ENCODE data around the gene SLC35B2. TPM values are rescaled to one million over a fixed set of nuclear protein-coding genes. Genes with fewer than 3 reads are reported as not detected.

Gene SLC35B2
- total RNA-seq, 2 experiments from 2014 or later: 22.8 to 24.9 TPM

- no peak for DNase-seq
- Mint-ChIP-seq H3K9me3 (no peaks in the 10 kb centered on the region), H3K27me3 (no peaks in the 10 kb centered on the region), H3K36me3 (peaks cover 50% of the 10 kb centered on the region), H3K4me1 (peaks cover 15% of the 10 kb centered on the region), H3K4me3 (no peak overlapping the region), H3K27ac (no peak overlapping the region)
Measured at GRCh38 chr6:44230034-44230675, 27.2 kb downstream of the SLC35B2 start.

- DNase-seq: no peak
- H3K36me3 Mint-ChIP-seq: peaks cover 53% of the 10 kb centered on the region
- no peaks in the 10 kb centered on the region for H3K27me3 Mint-ChIP-seq
- peaks cover 21% of the 10 kb centered on the region for H3K4me1 Mint-ChIP-seq
- H3K27ac Mint-ChIP-seq: no peak overlapping the region
- no peak overlapping the region for H3K4me3 Mint-ChIP-seq
- no peaks in the 10 kb centered on the region for H3K9me3 Mint-ChIP-seq
Measured at GRCh38 chr6:44229376-44230033, 27.8 kb downstream of the SLC35B2 start.

GRCh38 chr6:44228836-44229235 is 28.5 kb downstream of the SLC35B2 start:
- Mint-ChIP-seq H3K36me3 (peaks cover 54% of the 10 kb centered on the region), H3K4me3 (peak overlapping the region; percentile 10), H3K9me3 (no peaks in the 10 kb centered on the region), H3K27ac (no peak overlapping the region), H3K27me3 (no peaks in the 10 kb centered on the region), H3K4me1 (peaks cover 27% of the 10 kb centered on the region)
- no peak for DNase-seq

GRCh38 chr6:44228433-44228832 is 28.9 kb downstream of the SLC35B2 start:
- Mint-ChIP-seq H3K4me1 (peaks cover 26% of the 10 kb centered on the region), H3K27me3 (no peaks in the 10 kb centered on the region), H3K27ac (no peak overlapping the region), H3K9me3 (no peaks in the 10 kb centered on the region), H3K4me3 (no peak overlapping the region), H3K36me3 (peaks cover 50% of the 10 kb centered on the region)
- no peak for DNase-seq

GRCh38 chr6:44228031-44228430 is 29.3 kb downstream of the SLC35B2 start:
- Mint-ChIP-seq H3K4me3 (no peak overlapping the region), H3K27ac (no peak overlapping the region), H3K9me3 (no peaks in the 10 kb centered on the region), H3K36me3 (peaks cover 49% of the 10 kb centered on the region), H3K4me1 (peaks cover 26% of the 10 kb centered on the region), H3K27me3 (peaks cover 2% of the 10 kb centered on the region)
- no peak for DNase-seq

- no peak overlapping the region for H3K4me3 Mint-ChIP-seq
- no peak for DNase-seq
Measured at GRCh38 chr6:44227148-44227793, 30.1 kb downstream of the SLC35B2 start.

GRCh38 chr6:44226368-44227147 is 30.8 kb downstream of the SLC35B2 start:
- H3K4me3 Mint-ChIP-seq: no peak overlapping the region
- H3K9me3 Mint-ChIP-seq: no peaks in the 10 kb centered on the region
- no peak for DNase-seq
- no peak overlapping the region for H3K27ac Mint-ChIP-seq
- peaks cover 7% of the 10 kb centered on the region for H3K27me3 Mint-ChIP-seq
- peaks cover 45% of the 10 kb centered on the region for H3K36me3 Mint-ChIP-seq
- H3K4me1 Mint-ChIP-seq: peaks cover 37% of the 10 kb centered on the region

More at GRCh38 chr6:44227148-44227793, 30.1 kb downstream of the SLC35B2 start:
- H3K4me1 Mint-ChIP-seq: peaks cover 31% of the 10 kb centered on the region
- H3K27me3 Mint-ChIP-seq: peaks cover 7% of the 10 kb centered on the region
- no peaks in the 10 kb centered on the region for H3K9me3 Mint-ChIP-seq
- peaks cover 49% of the 10 kb centered on the region for H3K36me3 Mint-ChIP-seq
- H3K27ac Mint-ChIP-seq: no peak overlapping the region

GRCh38 chr6:44225579-44226325 is 31.6 kb downstream of the SLC35B2 start:
- no peak for DNase-seq
- Mint-ChIP-seq H3K36me3 (peaks cover 38% of the 10 kb centered on the region), H3K27ac (no peak overlapping the region), H3K4me3 (peak overlapping the region; percentile 92), H3K4me1 (peaks cover 42% of the 10 kb centered on the region), H3K27me3 (peaks cover 7% of the 10 kb centered on the region), H3K9me3 (no peaks in the 10 kb centered on the region)

GRCh38 chr6:44224965-44225305 is 32.4 kb downstream of the SLC35B2 start:
- H3K4me3 Mint-ChIP-seq: peak overlapping the region; percentile 92
- no peaks in the 10 kb centered on the region for H3K9me3 Mint-ChIP-seq
- H3K4me1 Mint-ChIP-seq: peaks cover 43% of the 10 kb centered on the region
- H3K27me3 Mint-ChIP-seq: peaks cover 7% of the 10 kb centered on the region
- DNase-seq: no peak
- H3K27ac Mint-ChIP-seq: no peak overlapping the region
- H3K36me3 Mint-ChIP-seq: peaks cover 34% of the 10 kb centered on the region

- Mint-ChIP-seq H3K4me3 (peak overlapping the region; percentile 92), H3K27me3 (peaks cover 7% of the 10 kb centered on the region), H3K36me3 (peaks cover 28% of the 10 kb centered on the region), H3K9me3 (no peaks in the 10 kb centered on the region), H3K27ac (peak overlapping the region; percentile 85), H3K4me1 (peaks cover 45% of the 10 kb centered on the region)
- no peak for DNase-seq
Measured at GRCh38 chr6:44224029-44224964, 33.0 kb downstream of the SLC35B2 start.

- Mint-ChIP-seq H3K9me3 (no peaks in the 10 kb centered on the region), H3K27ac (peak within 1 kb of the TSS; percentile 85), H3K27me3 (peaks cover 10% of the 10 kb centered on the region), H3K4me1 (peaks cover 50% of the 10 kb centered on the region), H3K4me3 (peak within 1 kb of the TSS; percentile 92), H3K36me3 (peaks cover 23% of the 10 kb centered on the region)
- peak; percentile 86 for DNase-seq
Measured at GRCh38 chr6:44223319-44224028, 33.9 kb downstream of the SLC35B2 start, which contains the start of gene SLC29A1. SLC29A1 (plus strand) TSS chr6:44223595; CDS start chr6:44227314, 3,719 bp downstream.

GRCh38 chr6:44222486-44223318 is 34.6 kb downstream of the SLC35B2 start:
- no peaks in the 10 kb centered on the region for H3K9me3 Mint-ChIP-seq
- DNase-seq: peak; percentile 17
- H3K36me3 Mint-ChIP-seq: peaks cover 18% of the 10 kb centered on the region
- peak overlapping the region; percentile 69 for H3K27ac Mint-ChIP-seq
- peak overlapping the region; percentile 92 for H3K4me3 Mint-ChIP-seq
- H3K27me3 Mint-ChIP-seq: peaks cover 10% of the 10 kb centered on the region
- peaks cover 51% of the 10 kb centered on the region for H3K4me1 Mint-ChIP-seq
